ENCODE results near the gene CD72.
A peak's percentile ranks its signal among the peaks of the same experiment; 100 is the strongest.
"Not testable (repeated sequence)": the region's sequence is repeated elsewhere in the genome, so short reads cannot be mapped to it uniquely, and the experiment has no call there.

The CD72 gene

DNA sequence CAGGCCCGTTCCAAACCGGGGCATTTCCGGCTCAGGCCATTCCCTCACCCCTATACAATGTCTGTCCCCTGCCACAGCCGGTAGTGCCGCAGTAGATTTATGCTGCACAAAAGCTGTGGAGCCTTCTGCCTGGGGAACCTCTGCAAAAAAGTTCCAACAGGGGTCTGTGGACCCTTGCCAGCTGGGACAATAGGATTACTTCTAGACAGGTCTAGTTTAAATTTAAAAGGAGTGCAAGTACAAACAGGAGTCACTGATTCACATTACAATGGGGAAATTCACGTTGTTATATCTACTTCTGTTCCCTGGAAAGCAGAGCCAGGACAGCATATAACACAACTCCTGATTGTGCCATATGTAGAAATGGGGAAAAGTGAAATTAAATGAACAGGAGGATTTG lies 34.7 kb downstream of the CD72 start:
- DNase-seq, result not testable (repeated sequence)

DNA sequence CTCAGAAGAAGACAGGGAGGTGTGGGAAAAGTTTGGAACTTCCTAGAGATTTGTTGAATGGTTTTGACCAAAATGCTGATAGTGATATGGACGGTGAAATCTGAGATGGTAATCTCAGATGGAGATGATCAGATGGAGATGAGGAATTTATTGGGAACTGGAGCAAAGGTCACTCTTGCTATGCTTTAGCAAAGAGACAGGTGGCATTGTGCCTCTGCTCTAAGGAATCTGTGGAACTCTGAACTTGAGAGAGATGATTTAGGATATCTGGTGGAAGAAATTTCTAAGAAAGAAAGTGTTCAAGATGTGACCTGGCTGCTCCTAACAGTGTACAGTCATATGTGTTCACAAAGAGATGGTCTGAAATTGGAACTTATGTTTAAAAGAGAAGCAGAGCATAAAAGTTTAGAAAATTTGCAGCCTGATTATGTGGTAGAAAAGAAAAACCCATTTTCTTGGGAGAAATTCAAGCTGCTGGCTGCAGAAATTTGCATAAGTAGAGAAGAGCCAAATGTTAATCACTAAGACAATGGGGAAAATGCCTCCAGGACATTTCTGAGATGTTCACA lies 38.5 kb downstream of the CD72 start:
- DNase-seq, result not testable (repeated sequence)

DNA sequence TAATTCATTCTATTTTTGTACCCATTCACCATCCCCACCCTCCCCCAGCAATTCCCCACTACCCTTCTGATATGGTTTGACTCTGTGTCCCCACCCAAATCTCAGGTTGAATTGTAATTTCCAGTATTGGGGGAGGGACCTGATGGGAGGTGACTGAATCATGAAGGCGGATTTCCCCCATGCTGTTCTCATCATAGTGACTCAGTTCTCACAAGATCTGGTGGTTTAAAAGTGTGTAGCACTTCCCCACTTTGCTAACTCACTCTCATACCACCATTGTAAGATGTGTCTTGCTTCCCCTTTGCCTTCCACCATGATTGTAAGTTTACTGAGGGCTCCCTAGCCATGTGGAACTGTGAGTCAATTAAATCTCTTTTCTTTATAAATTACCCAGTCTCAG lies 39.1 kb downstream of the CD72 start:
- no peak for DNase-seq

DNA sequence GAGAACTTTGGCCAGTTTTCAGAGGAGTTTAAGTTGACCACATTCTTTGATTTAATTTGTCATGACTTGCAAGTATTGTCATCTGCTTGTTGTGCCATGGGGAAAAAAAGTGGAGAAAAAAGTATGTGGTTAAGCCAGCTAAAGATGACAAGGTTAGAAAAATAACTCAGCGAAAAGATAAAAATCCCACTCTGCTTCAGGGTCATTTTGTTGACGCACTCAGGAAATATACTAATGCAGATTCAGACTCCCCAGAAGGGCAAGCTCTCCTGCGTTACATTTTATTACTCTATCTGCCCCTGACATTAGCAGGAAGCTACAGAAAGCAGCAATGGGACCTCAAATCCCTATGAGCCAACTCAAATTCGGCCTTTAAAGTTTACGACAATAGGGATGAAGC lies 40.7 kb downstream of the CD72 start:
- no peak for DNase-seq

DNA sequence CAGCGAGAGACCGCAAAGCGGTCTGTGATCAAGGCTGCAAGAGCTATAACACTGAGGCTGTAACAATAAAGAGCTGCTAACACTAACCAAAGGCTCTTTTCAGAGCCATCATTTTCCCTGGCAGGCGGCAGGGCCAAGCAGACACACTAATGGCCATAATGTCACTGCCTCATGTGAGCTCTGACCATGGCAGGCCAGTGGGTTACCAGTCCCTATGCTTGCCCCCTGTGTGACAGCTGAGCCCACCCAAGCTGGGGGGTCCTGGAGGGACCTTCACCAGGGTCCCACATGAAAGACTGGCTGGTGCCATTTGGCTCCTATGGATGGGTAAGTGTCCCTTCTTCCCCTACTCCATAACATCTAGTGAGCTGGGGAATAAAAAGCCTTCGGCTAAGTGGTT lies 42.7 kb downstream of the CD72 start:
- DNase-seq, result no peak

DNA sequence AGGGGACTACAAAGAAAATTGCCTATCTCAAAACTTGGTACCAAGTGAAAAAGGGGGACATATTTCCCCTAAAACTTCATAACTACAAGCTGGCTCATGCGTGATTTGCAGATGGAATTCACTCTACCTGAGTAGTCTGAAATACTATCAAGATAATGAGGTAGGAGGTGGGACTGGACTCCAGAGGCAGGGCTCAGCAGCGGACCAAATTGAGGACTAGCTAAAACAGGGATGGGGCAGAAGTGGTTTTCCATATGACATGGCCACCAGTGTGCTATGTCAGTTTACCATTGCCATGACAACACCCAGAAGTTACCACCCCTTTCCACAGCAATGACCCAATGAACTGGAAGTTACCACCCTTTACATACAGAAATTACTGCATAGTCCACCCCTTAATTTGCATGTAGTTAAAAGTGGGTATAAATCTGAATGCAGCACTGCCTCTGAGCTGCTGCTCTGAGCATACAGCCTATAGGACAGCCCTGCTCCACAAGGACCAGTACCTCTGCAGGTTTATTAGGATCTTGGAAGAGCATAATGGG lies 43.6 kb downstream of the CD72 start:
- DNase-seq, result no peak

DNA sequence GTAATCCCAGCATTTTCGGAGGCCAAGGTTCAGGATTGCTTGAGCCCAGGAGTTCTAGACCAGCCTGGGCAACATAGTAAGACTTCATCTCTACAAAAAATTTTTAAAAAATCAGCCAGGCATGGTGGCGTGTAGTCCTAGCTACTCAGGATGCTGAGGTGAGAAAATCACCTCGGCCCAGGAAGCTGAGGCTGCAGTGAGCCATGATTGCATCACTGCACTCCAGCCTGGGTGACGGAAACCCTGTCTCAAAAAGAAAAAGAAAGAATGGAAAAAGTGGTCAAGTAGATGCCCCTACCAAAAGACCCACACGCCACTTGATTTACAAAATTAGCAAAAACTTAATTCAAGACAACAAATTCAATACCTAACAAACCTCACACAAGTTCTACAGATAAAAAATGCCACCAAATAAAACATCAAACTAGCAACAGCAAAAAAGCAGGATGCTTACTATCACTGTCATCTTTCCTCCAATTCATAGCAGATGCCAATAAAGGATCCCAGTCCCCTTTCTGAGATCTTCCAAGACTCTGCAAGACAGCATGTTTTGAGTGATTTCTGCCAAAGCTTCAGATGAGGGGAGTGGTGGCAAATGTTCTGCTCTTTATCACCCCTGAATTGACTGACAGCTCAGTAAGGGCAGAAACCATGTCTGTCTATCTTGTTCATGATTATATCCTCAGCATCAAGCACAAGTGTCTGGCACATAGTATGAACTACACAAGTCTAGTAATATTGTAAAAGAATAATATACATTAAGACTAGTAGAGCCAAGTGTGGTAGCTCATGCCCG lies 47.3 kb downstream of the CD72 start:
- no peak for DNase-seq

DNA sequence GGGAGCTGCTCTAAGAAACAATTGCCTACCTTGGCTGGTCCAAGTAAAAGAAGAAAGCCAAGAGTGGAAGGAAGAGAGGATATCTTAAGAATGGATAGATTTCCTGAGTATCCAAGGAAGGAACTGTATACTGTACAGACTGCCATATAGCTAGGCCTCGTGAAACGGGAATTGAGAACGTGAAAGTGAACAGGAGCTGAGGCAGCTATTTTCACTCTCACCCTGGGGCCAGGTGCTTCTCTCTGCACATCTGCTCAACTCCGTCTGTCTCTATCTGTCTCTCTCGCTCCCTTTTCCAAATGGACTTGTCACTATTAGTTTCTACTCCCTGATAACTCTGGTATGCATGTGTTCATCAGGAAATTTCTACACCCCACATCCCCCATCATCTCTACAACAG lies 49.0 kb downstream of the CD72 start:
- no peak for DNase-seq

DNA sequence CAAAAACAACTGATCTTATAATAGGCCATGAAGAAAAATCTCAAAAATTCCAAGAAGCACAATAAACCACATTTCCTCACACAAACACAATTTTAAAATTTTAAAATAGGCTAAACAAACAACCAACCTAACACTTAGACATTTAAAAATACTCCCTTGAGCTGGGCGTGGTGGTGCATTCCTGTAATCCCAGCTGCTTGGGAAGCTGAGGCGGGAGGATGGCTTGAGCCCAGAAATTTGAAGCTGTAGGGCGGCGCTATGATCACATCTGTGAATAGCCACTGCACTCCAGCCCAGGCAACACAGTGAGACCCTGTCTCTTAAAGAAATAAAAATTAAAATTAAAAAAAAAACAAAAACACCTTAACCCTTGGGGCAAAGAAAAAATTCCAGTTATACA lies 50.0 kb downstream of the CD72 start:
- no peak for DNase-seq

DNA sequence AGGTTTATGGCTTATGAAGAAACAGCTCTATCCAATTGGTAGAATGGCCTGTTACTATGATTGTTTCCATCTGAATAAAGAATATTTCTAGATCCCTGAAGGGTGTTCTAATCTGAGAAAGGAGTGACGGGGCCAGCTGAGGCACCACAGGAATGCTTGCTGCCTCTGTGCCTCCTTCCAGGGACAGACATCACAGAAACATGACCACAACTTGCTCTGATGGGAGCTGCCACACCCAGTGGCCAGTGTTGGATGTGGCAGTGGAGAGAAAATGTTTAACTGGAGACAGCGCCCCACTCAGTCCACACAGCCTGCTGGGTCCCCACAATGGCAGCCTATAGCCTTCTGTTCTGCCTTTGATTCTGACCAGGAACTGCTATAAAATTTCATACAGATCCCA lies 51.8 kb downstream of the CD72 start:
- DNase-seq, result no peak

DNA sequence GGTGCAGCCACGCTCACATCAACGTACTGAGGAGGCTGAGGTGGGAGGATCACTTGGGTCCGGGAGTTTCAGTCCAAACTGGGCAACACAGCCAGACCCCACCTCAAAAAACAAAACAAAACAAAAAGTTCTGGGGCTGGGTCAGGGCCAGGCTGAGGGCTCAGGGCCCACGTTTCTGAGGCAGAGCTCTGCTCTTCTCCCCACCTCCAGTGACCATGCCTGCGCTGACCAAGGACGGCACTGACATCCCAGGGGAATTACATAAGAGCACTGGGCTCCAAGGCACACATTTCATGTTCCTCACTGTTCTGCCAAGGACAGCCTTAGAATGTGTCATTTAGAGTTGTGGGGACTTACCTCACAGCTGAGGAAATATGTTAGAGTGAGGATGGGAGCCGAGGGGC lies 53.6 kb downstream of the CD72 start:
- DNase-seq, result no peak

DNA sequence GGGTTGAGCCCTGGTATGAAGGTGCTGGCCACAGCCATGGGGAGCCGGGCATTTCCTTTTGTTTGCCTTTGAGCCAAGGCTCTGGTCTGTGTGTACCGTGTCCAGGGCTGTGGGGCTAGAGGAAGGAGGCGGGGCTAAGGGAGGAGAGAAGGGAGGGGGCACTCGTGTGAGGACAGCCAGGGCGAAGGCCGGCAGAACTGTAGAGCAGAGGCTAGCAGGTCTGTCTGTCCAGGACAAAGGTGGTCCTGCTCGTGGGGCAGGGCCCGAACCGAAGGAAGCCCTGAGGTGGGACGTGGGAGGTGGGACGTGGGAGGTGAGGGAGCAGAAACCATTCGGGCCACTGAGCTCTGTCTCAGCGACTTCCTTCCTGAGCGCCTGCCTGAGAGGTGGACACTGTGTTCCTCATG lies 54.4 kb downstream of the CD72 start:
- DNase-seq, result no peak

DNA sequence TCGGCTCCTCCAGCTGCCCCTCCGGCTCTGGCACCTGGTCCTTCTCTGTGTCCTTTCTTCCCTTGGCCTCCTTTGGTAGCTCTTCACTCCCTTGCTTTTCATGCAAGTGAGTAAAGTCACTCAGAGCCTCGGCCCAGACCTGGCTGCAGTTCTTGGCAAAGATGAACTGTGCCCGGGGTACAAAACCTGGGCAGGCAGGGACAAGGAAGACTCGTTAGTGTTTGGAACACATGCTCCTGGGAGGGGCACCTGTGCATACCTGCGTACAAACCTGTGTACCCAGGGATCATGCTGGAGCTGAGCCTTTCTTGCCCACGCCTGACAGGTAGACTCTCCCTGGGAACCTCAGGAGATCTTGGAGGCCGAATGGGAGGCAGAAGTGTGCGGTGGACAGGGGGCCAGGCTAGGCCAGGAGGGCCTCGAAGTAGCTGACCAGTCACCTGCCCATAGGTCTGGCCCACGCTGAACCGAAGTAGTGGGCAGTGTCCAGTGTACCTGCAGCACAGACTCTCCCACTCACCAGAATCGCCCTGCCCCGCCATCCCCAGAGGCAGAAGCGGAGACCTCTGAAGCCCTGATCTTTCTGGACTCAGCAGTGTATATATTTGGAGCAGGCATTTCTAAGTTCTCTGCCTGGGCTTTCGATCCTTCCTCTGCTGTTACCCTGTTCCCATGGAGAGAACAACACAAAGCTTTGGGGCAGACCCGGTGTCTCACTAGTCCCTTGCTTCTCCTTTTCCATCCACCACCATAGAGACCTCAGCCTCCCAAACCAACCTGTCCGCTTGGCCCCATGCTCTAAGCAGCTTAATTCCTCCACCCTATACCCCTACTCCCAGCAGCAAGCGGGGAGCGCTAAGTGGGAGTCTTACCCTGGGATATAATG lies 55.1 kb downstream of the CD72 start:
- DNase-seq, result peak; percentile 46

DNA sequence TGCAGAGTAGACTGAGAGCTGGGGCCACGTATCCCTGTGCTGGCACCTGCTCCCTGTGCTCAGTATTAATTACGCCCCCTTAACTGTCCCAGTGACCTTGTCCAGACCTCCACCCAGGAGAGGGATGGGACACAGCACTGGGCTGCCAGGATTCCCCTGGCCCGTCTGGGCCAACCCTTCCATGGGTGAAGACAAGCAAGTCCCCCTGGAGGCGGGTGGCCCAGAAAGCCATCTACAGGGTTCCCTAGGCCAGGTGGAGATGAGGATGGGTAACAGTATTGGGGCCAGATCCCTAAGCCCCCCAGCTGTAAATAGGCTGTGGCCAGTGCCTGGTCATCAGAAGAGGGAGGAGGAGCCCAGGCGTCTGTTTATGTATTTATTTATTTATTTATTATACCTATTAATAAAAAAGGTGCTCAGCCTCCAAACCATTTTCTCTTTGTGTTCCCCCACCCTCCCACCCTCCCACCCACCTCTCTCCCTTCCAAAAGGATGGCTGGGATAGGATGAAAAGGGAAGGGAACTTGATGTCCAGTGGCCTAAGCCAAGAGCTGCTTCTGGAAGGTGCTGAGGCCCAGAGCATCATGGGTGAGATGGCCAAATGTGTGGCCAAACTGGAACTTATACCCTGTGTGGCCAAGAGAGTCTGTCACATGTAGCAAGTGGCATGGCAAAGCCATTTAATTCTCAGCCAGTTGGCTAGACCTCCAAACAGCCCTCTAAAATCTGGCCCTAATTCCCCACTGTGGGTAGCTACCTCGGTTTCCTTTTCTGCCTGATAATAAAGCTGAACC lies 56.5 kb downstream of the CD72 start:
- DNase-seq, result no peak

DNA sequence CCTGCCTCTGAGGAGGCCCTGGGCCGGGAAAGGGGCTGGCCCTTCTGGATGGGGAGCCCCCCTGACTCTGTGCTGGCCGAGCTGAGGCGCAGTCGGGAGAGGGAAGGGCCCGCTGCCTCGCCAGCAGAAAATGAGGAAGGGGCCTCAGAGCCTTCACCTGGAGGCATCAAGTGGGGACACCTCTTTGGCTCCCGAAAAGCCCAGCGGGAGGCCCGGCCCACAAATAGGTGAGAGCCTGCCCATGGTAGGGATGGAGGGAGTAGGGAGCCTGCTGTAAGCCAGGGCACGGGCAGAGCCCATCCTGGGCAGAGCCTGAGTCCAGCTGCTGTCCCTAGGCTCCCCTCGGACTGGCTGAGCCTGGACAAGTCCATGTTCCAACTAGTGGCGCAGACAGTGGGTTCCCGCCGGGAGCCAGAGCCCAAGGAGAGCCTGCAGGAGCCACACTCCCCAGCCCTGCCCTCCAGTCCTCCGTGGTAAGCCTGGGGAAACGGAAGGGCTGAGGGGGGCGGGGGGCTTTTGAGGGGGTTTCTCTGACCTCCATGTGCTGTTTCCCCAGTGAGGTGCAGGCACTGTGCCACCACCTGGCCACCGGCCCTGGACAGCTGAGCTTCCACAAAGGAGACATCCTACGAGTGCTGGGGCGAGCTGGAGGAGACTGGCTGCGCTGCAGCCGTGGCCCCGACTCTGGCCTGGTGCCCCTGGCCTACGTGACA lies 57.4 kb downstream of the CD72 start:
- no peak for DNase-seq

Data from islet precursor cell (in vitro differentiated cells).